ENCODE data around the gene SORCS2.

- no peak for TF ChIP-seq SUZ12 (IDR thresholded peaks at IDR 0.05; ENCODE audit: extremely low read depth, insufficient read depth, insufficient read length)
- TF ChIP-seq YY1 (IDR thresholded peaks at IDR 0.05; ENCODE audit: insufficient read depth, insufficient read length): no peak
- no peak for TF ChIP-seq ZNF274 (IDR thresholded peaks at IDR 0.05; ENCODE audit: low read depth, low read length)
Measured at GRCh38 chr4:7259039-7259438, 66.7 kb downstream of the SORCS2 start.
